Limb (tissue), 2 donors: ENCODE measurements around the gene UQCRHL.
"Not testable (repeated sequence)": the region's sequence is repeated elsewhere in the genome, so short reads cannot be mapped to it uniquely, and the experiment has no call there.

Source experiments
- DNase-seq, 2 donors: peaks; one replicate each; pipeline ENCODE4 v3.0.0-alpha.2; 2016; ENCODE audit errors: extremely low spot score in 2 of 2

UQCRHL gene

DNA sequence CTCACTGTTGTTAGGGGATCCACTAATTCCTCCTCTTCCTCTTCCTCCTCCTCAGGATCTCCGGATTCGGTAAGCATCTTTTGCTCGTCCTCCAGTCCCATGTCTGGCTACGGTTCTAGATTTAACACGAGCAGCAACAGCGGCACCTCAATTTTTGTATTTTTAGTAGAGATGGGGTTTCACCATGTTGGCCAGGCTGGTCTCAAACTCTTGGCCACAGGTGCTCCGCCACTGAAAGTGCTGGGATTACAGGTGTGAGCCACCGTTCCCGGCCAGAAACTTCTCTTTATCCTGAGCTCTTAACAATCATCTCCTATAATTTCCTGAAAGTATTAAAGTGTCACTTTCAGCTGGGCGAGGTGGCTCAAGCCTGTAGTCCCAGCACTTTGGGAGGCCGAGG is at the start of gene UQCRHL:
Gene UQCRHL (minus strand): TSS at position 101 of the 400 bp plus-strand sequence. CDS start 0 bp downstream, at position 101.
- not testable (repeated sequence) for DNase-seq

DNA sequence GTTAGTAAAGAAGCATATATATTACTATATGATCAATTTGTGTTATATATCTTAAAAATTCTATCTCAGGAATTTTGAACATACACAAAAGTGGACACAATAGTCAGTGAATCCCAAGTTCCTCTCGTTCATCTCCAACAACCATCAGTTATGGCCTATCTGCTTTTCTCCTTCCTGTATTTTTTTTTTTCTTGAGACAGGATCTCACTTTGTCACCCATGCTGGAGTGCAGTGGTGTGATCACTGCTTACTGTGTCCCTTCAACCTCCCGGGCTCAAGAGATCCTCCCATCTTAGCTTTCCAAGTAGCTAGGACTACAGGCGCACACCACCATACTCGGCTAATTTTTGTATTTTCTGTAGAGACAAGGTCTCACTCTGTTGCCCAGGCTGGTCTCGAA is 49.4 kb upstream of the UQCRHL start:
- DNase-seq, result no peak

DNA sequence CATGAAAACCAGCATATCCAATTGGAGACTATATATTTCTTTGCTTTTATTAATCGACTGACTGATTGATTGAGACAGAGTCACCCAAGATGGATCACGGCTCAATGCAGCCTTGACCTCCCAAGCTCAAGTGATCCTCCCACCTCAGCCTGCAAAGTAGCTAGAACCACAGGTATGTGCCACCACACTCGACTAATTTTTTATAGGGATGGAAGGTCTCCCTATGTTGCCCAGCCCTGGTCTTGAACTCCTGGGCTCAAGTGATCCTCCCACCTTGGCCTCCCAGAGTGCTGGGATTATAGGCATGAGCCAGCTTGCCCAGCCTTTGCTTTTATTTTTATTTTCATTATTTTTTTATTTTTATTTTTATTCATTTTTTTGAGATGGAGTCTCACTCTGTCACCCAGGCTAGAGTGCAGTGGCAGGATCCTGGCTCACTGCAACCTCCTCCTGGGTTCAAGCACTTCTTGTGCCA is 45.4 kb upstream of the UQCRHL start:
- no peak for DNase-seq

DNA sequence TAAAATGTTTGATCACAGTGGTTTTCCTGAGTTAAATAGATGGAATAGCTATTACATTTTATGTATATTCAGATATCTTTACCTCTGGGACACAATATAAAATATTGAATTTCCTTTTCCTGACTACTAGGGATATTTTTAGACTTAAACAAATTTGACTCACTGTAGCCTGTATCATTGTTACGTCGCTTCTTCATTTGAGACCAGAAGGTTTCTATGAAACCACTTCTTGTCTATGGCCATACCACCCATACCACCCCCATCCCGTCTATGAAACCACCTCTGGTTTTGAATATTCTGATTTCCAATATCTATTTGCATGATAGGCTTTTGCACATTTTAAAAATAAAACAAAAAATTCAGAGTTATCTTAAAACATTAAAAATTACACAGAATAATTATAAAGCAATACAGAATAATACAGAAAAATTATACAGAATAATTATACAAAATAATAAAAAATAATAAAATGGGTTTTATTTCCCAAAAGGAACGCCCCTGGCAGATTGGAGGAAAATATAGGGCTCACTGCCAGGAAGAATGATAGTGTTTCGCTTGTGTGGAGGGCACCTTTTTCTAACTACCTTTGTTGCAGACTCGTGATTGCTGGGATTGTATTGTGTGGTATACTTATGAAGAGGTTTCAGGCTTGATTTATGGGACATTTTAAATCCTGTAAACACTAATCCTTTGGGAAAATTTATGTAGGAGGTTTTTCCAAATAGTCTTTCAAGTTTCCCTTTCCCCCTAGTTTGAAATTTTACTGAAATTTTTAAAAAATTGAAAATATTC is 44.8 kb upstream of the UQCRHL start:
- no peak for DNase-seq

DNA sequence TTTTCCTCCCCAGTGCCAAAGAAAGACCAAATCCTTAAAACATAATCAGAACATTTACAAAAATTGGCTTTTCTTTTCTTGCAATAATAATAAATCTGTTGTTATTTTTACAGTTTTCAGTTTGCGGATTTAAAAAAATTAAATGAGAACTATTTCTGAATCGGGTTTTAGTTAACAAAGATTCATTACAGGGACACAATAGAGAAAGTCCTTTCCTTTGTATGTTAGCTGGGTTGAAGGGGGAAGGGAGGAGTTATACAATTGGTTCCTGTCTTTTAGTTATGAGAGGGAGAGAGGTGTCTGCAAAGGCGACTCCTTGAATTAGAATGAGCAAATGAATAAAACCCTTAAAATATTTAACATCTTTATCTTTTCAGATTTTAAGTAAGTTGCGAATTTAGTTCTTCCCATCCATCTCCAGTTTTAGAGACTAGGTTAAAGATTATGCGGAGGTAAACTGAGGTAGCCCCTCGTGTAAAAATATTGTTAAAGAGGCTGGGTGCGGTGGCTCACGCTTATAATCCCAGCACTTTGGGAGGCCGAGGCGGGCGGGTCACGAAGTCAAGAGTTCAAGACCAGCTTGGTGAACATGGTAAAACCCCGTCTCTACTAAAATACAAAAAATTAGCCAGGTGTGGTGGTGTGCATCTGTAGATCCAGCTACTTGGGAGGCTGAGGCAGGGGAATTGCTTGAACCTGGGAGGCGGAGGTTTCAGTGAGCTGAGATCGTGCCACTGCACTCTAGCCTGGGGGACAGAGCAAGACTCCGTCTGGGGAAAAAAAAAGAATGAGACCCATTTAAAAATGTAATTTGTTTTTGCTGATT is 44.0 kb upstream of the UQCRHL start:
- no peak for DNase-seq

DNA sequence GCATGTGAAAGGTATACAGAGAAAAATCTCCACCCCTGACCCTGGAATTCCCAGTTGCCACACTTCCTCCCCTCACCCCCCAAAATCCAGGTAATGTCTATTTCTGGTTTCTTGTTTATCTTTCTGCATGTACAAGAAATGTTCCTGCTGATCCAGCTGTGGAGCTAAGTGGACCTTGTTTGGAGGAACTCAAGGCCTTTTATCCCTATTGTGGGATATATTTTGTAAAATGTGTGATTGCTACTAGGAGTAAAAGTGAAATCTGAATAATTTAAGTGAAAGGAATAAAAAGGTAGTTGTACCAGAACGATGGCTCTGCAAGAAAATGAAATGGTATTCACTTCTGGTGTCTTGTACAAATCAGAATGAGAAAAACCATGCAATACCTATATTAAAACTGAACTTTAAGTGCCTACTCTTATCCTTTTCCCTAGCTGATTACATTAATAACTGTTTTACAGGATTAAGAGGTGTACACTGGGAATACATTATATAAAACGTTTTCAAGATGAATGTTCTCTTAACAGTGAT is 43.1 kb upstream of the UQCRHL start:
- no peak for DNase-seq

DNA sequence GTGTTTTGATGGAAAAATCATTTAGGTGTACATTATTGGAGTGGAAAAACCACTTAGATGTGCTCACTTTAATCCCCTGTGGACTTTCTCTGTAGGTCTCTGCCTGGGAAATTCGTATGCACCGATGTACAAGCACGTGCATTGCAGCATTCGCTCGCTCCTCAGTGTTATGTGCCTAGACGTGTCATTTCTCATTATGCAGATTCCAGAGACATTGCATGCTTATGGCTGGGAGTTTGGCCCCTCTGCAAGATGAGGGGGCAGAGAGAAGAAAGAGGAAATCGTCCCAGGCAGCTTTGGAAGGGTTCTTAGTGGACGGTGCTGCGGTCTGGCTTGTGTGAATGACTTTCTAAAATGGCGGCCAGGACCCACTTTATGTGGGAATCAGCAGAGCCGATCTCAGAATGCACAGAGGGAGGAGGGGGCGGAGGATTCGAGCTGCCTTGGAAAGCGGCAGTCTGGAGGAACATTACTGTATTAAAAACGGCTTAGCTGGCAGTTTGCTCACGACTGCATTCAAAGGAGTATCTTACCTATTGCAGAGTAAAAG is 42.4 kb upstream of the UQCRHL start:
- peak; percentile 85 to 87 for DNase-seq

DNA sequence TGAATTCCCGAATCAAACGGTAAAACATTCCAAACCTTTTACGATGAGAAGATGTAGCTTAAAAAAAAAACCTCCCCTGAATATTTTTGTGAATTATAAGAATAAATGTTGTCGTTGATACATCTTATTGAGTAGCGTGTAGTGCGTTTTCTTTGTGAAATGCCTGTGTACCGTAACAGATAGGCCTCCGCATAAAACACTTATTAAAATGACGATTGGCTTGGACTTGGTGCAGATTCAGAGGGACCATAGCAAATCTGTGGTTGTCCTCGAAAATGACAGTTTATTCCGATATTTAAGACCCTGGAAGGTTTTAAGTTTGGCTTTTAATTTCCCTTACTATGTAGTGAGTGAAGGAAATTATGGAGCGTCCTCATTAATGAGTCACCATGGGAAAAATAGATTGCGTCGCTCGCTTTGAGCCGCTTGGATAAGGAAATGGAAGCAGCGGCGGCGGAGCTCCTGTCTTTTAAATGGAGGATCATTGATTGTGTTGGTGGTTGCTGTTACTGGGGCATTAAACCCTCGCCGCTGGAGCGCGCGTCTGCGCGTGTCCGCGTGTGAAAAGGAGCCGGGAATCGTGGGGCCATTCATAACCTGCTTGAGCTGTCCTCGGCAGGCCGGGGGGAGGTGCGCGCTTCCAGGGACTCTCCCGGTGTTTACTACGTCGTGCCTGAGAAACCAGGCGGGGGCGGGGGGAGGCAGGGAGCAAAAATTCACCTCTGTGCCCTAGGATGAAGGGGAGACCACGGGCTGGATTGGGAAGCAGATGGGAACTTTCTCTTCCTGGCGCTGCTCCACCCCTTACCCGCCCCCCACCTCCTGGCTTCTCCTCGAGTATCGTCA is 41.7 kb upstream of the UQCRHL start:
- DNase-seq, result peak; percentile 74 to 94

DNA sequence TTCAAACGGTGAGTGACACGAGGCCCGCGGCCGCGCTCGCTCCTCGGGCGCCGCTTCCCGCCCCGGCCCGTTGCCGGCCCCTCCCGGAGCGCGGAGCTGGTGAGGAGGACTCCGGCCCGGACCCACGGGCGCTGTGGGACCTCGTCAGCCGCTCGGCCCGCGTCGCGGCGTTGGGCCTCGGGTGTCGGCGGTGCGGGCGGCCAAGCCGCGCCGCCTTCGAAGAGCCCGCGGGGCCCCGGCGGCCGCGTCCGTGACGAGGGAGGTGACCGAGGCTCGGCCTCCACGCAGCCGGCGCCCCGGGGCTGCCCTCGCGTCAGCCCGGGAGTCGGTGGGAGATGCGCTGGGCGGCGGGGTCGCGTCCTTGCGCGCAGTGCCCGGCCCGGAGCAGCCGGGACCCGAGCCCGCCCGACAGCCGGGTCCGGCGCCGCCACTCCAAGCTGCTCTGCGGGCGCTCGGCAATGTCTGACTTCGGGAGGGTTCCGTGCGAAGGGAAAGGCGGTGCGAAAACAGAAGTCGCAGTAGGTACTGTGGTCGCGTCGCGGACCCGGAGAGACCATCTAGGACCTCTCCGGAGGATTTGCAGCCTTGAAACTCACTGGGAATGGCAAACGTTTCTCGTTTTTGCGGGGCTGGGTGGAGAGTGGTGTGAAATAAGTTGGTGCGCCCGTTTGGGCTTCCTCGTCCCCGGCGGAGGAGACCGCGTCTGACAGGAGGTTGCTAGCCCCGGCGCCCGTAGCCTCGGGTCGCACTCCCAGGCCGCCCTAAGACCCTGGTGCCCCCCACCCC is 40.9 kb upstream of the UQCRHL start:
- peak in 1 of 2 donors; percentile 69 for DNase-seq

DNA sequence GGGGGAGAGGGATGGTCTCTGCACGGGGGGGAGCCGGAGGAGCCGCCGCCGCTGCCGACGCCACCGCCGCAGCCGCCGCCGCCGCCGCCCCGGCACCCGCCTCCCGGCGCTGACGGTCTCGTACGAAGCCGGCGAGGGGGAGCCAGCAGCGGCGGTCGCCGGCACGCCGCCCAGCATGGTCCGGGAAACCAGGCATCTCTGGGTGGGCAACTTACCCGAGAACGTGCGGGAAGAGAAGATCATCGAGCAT is 40.4 kb upstream of the UQCRHL start:
- DNase-seq, result no peak

DNA sequence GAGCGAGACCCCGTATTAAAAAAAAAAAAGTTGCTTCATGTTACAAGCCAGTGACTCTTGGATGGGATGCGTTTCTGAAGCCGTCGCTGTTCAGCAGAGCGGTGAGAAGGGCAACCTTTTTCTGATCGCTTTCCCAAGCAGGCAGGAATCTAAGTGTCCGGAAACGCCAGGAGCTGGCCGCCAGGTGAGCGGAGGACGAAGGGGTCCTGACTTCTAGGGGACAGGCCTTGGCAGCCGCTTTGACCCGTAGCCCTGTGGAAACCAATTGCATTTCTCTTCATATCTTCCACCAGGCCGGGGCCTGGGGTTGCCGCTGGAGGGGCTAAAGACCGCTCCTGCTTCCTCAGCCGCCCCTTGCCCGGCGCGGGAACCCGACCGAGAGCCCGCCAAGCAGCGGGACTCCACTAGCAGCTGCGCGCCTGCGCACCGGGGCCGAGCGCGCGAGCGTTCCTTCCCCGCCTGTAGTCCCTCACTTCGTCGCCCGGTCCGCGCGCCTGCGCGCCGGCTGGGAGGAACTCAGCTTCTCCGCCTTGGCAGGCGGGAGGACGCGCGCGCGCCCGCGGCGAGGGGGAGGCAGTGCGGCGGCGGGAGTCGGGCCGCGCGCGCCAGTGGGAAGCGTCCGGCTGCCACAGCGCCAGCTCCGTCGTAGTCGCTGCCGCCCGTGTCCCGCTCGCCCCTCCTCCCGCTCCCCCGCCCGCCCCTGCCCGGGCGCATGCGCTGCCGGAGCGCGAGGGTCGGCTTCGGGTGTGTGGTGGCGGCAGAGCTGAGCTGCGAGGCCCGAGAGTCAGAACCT is 39.8 kb upstream of the UQCRHL start, which contains the start of gene SPEN:
Gene SPEN (plus strand): TSS at position 608 of the 793 bp plus-strand sequence. CDS start 361 bp downstream, outside the sequence.
- peak; percentile 97 to 99 for DNase-seq

DNA sequence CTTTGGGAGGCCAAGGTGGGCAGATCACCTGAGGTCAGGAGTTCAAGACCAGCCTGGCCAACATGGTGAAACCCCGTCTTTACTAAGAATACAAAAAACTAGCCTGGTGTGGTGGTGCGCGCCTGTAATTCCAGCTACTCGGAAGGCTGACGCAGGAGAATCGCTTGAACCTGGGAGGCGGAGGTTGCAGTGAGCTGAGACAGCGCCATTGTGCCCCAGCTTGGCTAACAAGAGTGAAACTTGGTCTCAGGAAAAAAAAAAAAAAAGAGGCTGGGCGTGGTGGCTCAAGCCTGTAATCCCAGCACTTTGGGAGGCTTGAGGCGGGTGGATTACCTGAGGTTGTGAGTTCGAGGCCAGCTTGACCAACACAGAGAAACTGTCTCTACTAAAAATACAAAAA is 38.6 kb upstream of the UQCRHL start:
- DNase-seq, result not testable (repeated sequence)

DNA sequence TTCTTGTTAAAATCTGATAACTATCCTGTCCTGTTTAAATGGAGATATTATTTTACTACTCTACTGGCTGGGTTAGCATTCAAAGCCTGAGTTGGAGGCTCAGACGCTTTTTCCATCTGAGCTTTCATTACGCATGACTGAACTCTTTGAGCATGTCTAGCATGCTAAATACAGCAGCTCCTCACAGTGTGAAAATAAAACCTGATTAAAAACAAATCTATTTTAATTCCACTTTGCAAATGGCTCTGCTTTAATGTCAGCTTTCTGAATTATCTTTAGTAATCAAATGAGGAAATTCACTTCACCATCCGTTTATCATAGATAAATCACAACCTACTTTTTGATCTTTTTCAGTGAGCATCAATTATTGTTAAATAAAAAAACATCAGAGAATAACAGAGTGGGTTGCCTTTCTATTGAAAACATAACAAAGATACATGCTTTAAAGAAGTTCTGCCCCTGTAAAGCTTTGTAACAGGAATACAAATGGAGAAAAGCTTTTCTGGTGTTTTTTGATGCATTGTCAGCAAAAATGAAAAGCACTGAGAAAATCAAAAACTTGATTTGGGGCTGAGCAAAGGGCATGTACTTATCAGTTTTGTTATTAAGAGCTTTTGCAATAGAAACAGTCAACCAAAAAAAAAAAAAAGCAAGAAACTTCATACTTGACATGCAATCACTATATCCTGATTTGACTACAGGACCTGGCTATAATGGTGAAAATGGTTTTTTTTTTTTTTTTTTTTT is 36.5 kb upstream of the UQCRHL start:
- DNase-seq, result no peak

DNA sequence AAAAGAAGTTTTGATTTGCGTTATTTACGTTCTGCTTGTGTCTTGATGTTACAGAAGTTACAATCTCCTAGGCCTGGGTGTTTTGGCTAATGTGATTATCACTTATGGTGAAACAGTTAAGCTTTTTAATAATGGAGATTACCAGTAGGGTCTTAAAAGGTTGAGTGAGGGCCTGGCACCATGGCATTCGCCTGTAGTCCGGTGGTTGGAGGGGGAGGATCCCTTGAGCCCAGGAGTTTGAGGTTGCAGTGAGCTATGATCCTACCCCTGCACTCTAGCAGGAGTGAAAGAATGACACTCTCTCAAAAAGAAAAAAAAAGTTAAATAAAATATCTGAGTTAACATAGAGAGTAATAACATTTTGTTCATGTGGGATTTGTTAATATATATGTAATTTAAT is 31.3 kb upstream of the UQCRHL start:
- DNase-seq, result no peak

DNA sequence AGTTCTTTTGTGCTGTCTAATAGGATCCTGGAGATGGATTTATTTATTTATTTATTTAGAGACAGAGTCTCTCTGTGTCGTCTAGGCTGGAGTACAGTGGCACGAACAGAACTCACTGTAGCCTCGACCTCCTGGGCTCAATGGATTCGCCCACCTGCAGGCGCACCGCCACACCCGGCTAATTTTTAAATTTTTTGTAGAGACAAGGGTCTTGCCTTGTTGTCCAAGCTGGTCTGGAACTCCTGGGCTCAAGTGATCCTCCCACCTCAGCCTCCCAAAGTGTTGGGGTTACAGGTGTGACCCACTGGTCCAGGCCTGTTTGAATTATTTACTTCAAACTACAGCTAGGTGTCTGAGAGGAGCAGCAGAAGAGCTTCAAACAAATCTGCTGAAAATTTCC is 30.5 kb upstream of the UQCRHL start:
- DNase-seq, result no peak

DNA sequence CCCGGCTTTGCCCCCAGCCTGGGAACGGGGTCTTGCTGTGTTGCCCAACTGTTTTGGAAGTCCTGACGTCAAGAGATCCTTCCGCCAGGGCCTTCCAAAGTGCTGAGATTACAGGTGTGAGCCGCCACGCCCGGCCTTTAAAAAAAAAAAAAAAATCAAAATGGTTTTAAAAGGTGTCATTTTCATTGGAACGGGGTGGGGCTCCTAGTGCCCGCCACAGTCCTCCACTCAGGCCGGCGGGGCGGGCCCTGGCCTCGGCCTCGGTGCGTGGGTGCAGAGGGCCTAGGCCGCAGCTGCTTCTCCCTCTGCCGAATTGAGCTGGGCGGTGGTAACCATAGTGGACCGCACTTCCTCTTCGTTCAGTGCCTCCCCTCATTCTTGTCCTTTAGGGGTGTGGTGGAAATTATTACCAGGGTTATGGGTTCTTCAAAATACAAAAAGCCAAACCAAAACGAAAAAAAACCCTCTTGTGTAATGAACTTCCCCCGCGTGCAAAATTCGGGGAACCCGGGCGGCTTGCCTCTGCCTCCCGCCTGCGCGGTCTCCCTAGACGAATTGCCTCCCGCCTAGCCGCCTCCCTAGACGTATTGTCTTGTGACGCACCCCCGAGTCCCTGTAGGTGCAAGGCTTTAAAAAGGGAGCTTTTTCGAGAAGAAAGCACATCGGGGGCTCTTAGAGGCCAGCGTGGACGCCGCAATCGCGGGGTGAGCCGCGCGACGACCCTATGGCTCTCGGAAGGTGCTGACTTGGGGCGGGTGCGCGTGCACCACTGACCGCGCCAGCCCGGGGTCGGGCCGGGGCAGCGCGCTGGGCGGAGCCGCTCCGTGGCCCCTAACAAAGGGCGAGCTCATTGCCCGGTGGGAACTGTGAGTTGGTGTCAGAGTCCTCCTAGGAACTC is 29.6 kb upstream of the UQCRHL start:
- DNase-seq, result peak in 1 of 2 donors; percentile 41

DNA sequence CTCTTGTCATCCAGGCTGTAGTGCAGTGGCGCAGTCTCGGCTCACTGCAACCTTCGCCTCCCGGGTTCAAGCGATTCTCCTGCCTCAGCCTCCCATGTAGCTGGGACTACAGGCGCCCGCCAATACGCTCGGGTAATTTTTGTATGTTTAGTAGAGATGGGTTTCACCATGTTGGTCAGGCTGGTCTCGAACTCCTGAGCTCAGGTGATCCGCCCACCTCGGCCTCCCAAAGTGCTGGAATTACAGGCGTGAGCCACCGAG is 29.0 kb upstream of the UQCRHL start:
- DNase-seq, result not testable (repeated sequence)
